Measurements from ENCODE around the gene FAM171A1.
A peak's percentile ranks its signal among the peaks of the same experiment; 100 is the strongest.
"Not testable (repeated sequence)": the region's sequence is repeated elsewhere in the genome, so short reads cannot be mapped to it uniquely, and the experiment has no call there.

The FAM171A1 gene

GRCh38 chr10:15236340-15236739 lies 134.7 kb downstream of the FAM171A1 start:
- DNase-seq = no peak

- DNase-seq = no peak
Observed at GRCh38 chr10:15232279-15232678, 138.8 kb downstream of the FAM171A1 start.

- DNase-seq = no peak
Observed at GRCh38 chr10:15231426-15231825, 139.7 kb downstream of the FAM171A1 start.

GRCh38 chr10:15230257-15230656 lies 140.8 kb downstream of the FAM171A1 start:
- DNase-seq = no peak

GRCh38 chr10:15229268-15229667 lies 141.8 kb downstream of the FAM171A1 start:
- no peak for DNase-seq

GRCh38 chr10:15228426-15228825 lies 142.7 kb downstream of the FAM171A1 start:
- DNase-seq = no peak

- DNase-seq = no peak
Observed at GRCh38 chr10:15227611-15228372, 143.3 kb downstream of the FAM171A1 start.

GRCh38 chr10:15225511-15225910 lies 145.6 kb downstream of the FAM171A1 start:
- DNase-seq = no peak

GRCh38 chr10:15224948-15225347 lies 146.1 kb downstream of the FAM171A1 start:
- DNase-seq = no peak

- no peak for DNase-seq
Observed at GRCh38 chr10:15223174-15223573, 147.9 kb downstream of the FAM171A1 start.

- no peak for DNase-seq
Observed at GRCh38 chr10:15222511-15222910, 148.6 kb downstream of the FAM171A1 start.

- DNase-seq = no peak
Observed at GRCh38 chr10:15220445-15220844, 150.6 kb downstream of the FAM171A1 start.

- DNase-seq = no peak
Observed at GRCh38 chr10:15216700-15217099, 154.4 kb downstream of the FAM171A1 start.

GRCh38 chr10:15214237-15214636 lies 156.9 kb downstream of the FAM171A1 start:
- DNase-seq = no peak

GRCh38 chr10:15213461-15213861 lies 157.6 kb downstream of the FAM171A1 start:
- no peak for DNase-seq

- no peak for DNase-seq
Observed at GRCh38 chr10:15211464-15211979, 159.6 kb downstream of the FAM171A1 start.

- DNase-seq = no peak
Observed at GRCh38 chr10:15210521-15210920, 160.6 kb downstream of the FAM171A1 start.

- DNase-seq = peak; percentile 37
Observed at GRCh38 chr10:15209827-15210509, 161.1 kb downstream of the FAM171A1 start.

GRCh38 chr10:15208221-15208620 lies 162.9 kb downstream of the FAM171A1 start:
- no peak for DNase-seq

- DNase-seq = not testable (repeated sequence)
Observed at GRCh38 chr10:15207410-15207809, 163.7 kb downstream of the FAM171A1 start.

- no peak for DNase-seq
Observed at GRCh38 chr10:15202639-15203038, 168.4 kb downstream of the FAM171A1 start.

GRCh38 chr10:15202301-15202621 lies 168.8 kb downstream of the FAM171A1 start:
- DNase-seq = not testable (repeated sequence)

GRCh38 chr10:15201589-15202300 lies 169.3 kb downstream of the FAM171A1 start:
- DNase-seq = no peak

GRCh38 chr10:15200626-15201025 lies 170.5 kb downstream of the FAM171A1 start:
- no peak for DNase-seq

Data from MV-4-11 (cell line).